K562 (cell line): ENCODE measurements around the gene DSTYK. TPM values are rescaled to one million over a fixed set of nuclear protein-coding genes. Genes with fewer than 3 reads are reported as not detected.
A peak's percentile ranks its signal among the peaks of the same experiment; 100 is the strongest.

Source experiments
- BRCA1 ChIP-seq, 2 experiments: fragments of 450-650 bp in 1 of 2; sonication (generic) in 1 of 2; formaldehyde crosslinking in 1 of 2; IDR thresholded peaks; 2 replicates each; pipeline versions ENCODE4 v1.5.0 to v1.6.1; 2017 to 2020; ENCODE audit warnings: mild to moderate bottlenecking in 1 of 2, missing genetic modification reagents in 1 of 2
- CHD4 ChIP-seq: fragments of 200-600 bp; sonication (generic); IDR thresholded peaks from 3 replicates; pipeline ENCODE4 v1.6.1; 2012; ENCODE audit warnings: low read depth, mild to moderate bottlenecking, mixed read lengths, low read length, inconsistent platforms; ENCODE audit not compliant: insufficient read depth, insufficient replicate concordance, poor library complexity, severe bottlenecking
- CTBP1 ChIP-seq: fragments of 450-650 bp; IDR thresholded peaks from 2 replicates; pipeline ENCODE4 v1.6.1; 2016; ENCODE audit warnings: borderline replicate concordance
- HDAC2 ChIP-seq: fragments of 450-650 bp; IDR thresholded peaks from 2 replicates; pipeline ENCODE4 v1.6.1; 2016; ENCODE audit warnings: mild to moderate bottlenecking
- HLTF ChIP-seq: fragments of 450-650 bp; IDR thresholded peaks from 2 replicates; pipeline ENCODE4 v1.6.1; 2016
- MAFG ChIP-seq: fragments of 450-650 bp; conservative IDR thresholded peaks from 2 replicates; pipeline ENCODE4 v1.6.1; 2016; ENCODE audit warnings: missing genetic modification characterization, missing compliant biosample characterization
- PHTF2 ChIP-seq: fragments of 250-450 bp; sonication (Bioruptor Pico); IDR thresholded peaks from 2 replicates; pipeline ENCODE4 v1.5.0; 2021; ENCODE audit warnings: mild to moderate bottlenecking
- PREB ChIP-seq: sonication (generic); formaldehyde crosslinking; IDR thresholded peaks from 2 replicates; pipeline ENCODE4 v1.8.1; 2023; ENCODE audit warnings: mild to moderate bottlenecking, missing genetic modification reagents
- PRPF4 ChIP-seq: fragments of 200-400 bp; formaldehyde crosslinking; IDR thresholded peaks from one replicate; pipeline ENCODE4 v1.6.1; 2017; ENCODE audit warnings: low read length, low read depth, mild to moderate bottlenecking; ENCODE audit not compliant: insufficient read depth, poor library complexity, severe bottlenecking
- SFPQ ChIP-seq: fragments of 200-400 bp; formaldehyde crosslinking; IDR thresholded peaks from 2 replicates; pipeline ENCODE4 v1.6.1; 2017; ENCODE audit warnings: mild to moderate bottlenecking, low read depth, low read length, moderate library complexity
- SMARCE1 ChIP-seq: fragments of 450-650 bp; IDR thresholded peaks from 2 replicates; pipeline ENCODE4 v1.7.1; 2016; ENCODE audit warnings: mild to moderate bottlenecking
- THAP12 ChIP-seq: fragments of 250-450 bp; sonication (Bioruptor Pico); IDR thresholded peaks from 2 replicates; pipeline ENCODE4 v1.9.0; 2021; ENCODE audit warnings: mild to moderate bottlenecking, inconsistent platforms
- UBTF ChIP-seq, 2 experiments: IDR thresholded peaks; 2 replicates each; pipeline ENCODE4 v1.6.1; 2012; ENCODE audit warnings: improper control_type of control experiment in 2 of 2, low read depth in 2 of 2, low read length in 2 of 2, borderline replicate concordance in 1 of 2
- ZNF512 ChIP-seq: IDR thresholded peaks from 2 replicates; pipeline ENCODE4 v1.6.1; 2016; ENCODE audit warnings: missing genetic modification characterization, missing compliant biosample characterization
- ZNF655 ChIP-seq: fragments of 250-450 bp; sonication (Bioruptor Pico); IDR thresholded peaks from 2 replicates; pipeline ENCODE4 v1.5.0; 2021
- ZNF668 ChIP-seq: fragments of 250-450 bp; sonication (Bioruptor Pico); IDR thresholded peaks from 2 replicates; pipeline ENCODE4 v1.8.0; 2022; ENCODE audit warnings: mild to moderate bottlenecking, inconsistent platforms
- polyA plus RNA-seq, 8 experiments: library from polyadenylated mRNA; depleted of rRNA in 4 of 8; stranded (reverse) in 5 of 8; unstranded in 3 of 8; fragments of >200 nt; fragmentation: Nextera tagmentation in 2 of 8; fragmentation: Illumina TruSeq in 1 of 8; extraction: Ambion mirVana in 2 of 8; extraction: Trizol in 1 of 8; gene quantifications; 2 replicates each; pipeline versions ENCODE4 v1.2.1 to v1.2.3, GENCODE V29; 2011 to 2014; ENCODE audit warnings: inconsistent platforms in 1 of 8, missing spikeins in 1 of 8
- total RNA-seq, 7 experiments: library from RNA; depleted of rRNA in 6 of 7; stranded (reverse); fragments of >200 nt in 6 of 7; fragmentation: Illumina TruSeq in 2 of 7; extraction: Trizol in 2 of 7; gene quantifications; 2 replicates each; pipeline versions ENCODE4 v1.2.1 to v1.2.3, GENCODE V29; 2011 to 2021; ENCODE audit warnings: low replicate concordance in 1 of 7

The DSTYK gene
- total and polyA plus RNA-seq, 9 of the 15 experiments (the other 6 are each of a cell fraction or from before 2014, with no cell fraction given): 4.2 to 7.1 (median 6.2) TPM

- TF ChIP-seq ZNF512: no peak
- no peak for TF ChIP-seq PHTF2
- no peak for TF ChIP-seq PRPF4
- TF ChIP-seq THAP12 (CRISPR knock-in tag): no peak
- no peak for TF ChIP-seq UBTF (IDR thresholded peaks at IDR 0.05; ENCODE audit: borderline replicate concordance in 1 of 2, low read depth in 2 of 2, low read length in 2 of 2)
- no peak for TF ChIP-seq MAFG (tag)
- TF ChIP-seq PREB: 0 out of 2 replicates have a peak, but pooled peaks have one; percentile 38
- TF ChIP-seq CTBP1: no peak
- TF ChIP-seq CHD4: no peak
- TF ChIP-seq SMARCE1: no peak
- no peak for TF ChIP-seq HLTF
- TF ChIP-seq ZNF668 (CRISPR knock-in tag): no peak
- TF ChIP-seq BRCA1 (IDR thresholded peaks at IDR 0.05): no peak
- no peak for TF ChIP-seq BRCA1 (CRISPR knock-in tag; IDR thresholded peaks at IDR 0.05)
- no peak for TF ChIP-seq ZNF655 (CRISPR knock-in tag)
- no peak for TF ChIP-seq SFPQ
- TF ChIP-seq HDAC2: no peak
Measured at GRCh38 chr1:205158048-205158616, 53.4 kb downstream of the DSTYK start (continued).
